HK-2 (cell line): ENCODE results near the gene PPM1H.

Experiments
- DNase-seq: peaks from one replicate; pipeline ENCODE4 v3.0.0-alpha.2; 2018; ENCODE audit not compliant: unreplicated experiment

The PPM1H gene

DNA sequence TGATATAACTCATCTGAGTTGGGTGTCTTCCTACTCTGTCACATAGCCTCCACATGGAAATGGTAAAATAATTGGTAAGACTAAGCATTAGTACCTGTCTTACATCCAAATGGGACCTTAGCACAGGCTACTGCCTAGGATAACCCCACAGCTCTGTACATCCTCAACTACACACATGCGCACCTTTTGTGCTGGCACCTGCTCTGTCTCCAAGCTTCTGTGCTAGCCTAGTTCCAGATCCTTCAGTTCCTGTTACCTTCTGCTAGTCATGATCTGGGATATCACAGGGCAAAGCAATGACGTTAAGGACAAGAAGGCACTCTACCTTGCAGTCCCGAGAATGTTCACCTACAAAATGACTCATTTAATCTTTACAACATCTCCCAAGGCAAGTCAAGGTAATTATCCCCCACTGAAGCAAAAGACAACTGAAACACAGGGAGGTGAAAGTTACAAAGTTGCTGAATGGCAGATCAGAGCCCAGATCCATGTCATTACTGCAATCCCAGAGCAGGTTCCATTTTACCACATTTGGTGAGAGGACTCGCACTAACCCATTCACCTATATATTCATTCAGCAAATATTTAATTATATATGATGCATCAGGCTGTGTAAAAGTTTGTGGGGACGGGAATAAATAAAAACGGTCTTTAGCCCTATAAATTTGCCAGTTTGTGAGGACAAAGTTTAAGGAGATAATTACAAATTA is 61.7 kb downstream of the PPM1H start:
- DNase-seq: no peak

DNA sequence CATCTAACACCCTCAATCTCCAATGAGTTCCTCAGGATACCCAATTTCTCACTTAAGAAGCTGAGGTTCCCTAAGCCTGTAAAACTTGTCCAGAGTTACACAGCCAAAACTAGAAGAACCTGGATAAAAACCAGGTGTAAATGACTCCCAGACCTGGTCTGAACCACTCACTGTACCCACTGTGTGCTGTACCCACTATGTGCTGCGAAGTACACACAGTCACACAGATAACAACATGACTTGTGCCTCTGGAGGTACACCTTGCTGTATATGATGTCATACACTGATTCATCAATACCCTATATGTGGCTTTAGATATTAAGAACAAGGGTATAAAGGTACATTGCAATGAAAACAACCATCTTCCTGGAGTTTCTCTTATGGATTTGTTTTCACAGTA is 66.1 kb downstream of the PPM1H start:
- no peak for DNase-seq

DNA sequence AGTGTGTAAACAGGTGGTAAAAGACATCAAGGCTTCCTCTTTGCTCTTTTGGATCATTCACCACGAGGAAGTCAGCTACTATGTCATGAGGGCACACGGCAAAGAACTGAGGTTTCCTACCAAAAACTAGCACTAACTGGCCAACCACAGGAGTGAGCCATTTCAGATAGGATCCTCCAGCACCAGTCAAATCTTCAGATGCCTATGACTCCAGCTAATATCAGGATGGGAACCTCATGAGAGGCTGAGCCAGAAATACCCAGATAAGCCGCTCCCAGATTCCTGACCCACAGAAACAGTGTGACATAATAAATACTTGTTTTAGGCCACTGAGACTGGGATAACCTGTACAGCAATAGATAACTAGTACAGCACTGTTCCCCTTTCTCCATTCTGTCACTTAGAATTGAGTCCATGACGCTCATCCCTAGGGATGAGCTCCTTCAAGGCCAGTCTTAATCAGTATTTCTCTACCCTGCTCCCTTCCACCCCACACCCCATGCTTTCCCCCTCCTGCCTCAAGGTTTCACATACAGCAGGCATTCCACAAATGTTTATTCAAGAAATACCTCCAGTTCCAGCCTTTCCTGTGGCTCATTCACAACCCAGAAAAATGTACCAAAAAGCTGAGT is 68.4 kb downstream of the PPM1H start:
- DNase-seq: peak; percentile 40

DNA sequence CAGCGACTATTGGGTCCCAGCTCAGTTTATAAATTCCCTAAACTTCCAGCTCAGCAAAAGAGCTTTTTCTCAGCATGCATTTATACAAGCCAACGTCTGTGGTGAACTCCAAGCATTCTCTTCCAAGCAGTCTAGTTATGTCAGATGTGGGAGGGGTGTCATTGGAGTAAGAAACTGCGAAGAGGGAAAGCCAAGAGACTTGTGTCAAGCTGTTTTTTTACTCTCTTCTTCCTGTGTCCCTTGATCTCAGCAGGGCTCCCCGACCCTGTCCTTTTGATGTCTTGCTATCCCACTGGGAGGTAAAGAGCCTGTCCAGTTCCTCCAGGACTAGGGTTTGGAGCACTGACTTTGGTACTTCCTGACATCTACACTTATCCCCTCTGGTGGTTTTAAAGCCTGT is 69.0 kb downstream of the PPM1H start:
- DNase-seq: no peak

DNA sequence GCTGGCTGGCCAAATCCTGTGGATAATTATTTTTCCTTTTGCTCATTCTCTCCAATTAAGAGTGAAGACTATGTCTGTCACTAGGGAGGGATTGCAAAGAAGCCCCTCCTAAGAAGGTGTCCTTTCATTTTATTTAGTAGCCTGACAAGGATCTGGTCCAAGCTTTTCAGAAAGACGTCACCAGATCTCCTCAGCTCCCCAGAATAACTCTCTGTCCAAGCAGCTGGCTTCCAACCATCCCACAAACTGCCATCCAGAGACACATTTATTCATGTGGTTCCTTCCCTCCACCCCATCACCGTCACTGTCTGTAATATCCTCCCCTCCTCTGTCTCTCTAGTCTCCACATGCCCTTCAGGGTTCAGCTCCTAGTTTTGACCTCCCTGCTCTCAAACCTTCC is 69.9 kb downstream of the PPM1H start:
- DNase-seq: no peak

DNA sequence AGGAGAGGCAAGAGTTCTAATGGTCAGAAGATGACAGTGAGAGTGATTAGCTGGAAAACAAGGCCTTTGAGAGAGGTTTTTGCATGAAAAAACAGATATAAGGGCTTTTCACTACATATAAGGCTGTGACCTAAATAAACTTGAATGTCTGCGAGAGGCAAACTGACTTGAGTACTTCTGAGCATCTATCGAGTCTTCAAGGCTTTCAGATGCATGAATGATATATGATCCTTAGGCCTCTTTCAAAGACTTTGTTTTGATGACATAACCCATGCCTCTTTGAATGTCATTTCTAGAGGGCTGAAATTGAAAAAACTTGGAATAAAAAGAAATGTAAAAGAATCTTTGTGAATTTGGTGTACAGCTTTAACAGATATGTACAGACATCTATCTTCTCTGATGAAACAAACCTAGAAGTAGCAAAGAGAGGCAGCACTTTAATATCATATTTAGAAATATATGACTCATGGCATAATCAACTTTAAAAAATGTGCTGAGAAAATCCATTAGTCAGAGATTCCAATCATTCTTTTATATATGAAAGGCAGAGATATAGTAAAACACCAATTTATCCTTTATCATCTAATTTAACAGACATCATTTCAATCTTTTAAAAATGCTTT is 72.6 kb downstream of the PPM1H start:
- DNase-seq: no peak

DNA sequence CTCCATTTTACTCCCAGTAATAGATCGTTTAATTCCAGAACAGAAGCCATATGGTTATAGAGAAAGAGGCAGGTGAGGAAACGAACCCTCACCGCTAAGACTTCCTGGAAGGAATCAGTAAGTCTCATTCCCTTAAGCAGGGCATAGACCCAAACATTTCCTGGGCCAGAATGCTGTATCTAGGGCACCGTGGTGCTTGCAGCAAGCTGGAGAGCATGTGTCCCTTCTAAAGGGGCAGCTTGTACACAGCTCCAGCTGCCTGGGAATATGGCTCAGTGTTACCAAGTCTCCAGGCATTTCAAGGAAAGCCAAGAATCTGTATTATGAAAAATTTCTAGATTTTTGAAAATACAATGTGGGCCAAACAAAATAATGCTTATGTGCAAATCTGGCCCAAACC is 73.4 kb downstream of the PPM1H start:
- no peak for DNase-seq

DNA sequence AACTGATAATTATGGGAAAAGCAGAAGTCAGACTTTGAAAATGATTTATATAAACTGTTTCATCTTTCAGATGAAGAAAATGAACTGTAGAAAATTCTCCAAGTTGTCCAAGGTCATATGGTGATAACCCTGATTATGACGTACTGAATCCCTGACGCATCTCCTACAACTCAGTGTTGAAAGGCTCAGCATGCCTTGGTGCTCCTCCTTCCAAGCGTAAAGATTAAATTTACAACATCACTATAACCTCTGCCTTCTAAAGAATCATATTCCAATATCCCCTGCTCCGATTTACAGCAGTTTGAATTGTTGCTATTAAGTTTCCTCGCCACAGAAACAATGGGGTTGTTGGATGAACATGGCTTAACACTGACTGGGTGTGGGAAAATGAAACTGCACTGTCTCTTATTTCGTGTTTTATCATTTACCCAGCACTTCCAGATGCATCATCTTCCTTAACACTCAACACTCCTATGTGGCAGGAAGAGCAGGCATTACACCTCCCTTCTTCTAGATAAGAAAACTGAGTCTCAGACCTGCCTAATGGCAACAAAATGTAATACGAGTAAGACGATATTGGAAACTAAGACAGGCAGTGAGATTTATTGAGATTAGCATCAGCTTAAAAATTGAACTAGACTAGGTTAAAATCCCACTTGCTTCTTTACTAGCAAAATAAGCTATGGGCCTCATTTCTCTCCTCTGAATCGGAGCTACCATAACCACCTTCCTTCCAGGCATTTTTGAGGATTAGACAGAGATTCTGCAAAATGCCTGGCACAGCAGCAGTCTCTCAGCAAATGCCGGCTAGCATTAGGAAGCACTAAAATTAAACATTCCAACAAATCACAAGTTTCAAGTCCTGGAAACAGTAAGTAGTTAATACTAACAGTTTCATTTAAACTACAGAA is 74.2 kb downstream of the PPM1H start:
- DNase-seq: no peak

DNA sequence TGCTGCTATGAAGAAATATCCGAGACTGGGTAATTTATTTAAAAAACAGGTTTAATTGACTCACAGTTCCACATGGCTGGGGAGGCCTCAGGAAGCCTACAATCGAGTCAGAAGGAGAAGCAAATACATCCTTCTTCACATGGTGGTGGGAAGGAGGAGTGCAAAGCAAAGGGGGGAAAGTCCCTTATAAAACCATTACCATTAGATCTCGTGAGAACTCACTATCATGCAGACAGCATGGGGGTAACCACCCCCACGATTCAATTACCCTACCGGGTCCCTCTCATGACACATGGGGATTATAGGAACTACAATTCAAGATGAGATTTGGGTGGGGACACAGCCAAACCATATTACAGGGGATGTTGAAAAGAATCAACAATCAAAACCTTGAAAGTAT is 74.9 kb downstream of the PPM1H start:
- DNase-seq: no peak

DNA sequence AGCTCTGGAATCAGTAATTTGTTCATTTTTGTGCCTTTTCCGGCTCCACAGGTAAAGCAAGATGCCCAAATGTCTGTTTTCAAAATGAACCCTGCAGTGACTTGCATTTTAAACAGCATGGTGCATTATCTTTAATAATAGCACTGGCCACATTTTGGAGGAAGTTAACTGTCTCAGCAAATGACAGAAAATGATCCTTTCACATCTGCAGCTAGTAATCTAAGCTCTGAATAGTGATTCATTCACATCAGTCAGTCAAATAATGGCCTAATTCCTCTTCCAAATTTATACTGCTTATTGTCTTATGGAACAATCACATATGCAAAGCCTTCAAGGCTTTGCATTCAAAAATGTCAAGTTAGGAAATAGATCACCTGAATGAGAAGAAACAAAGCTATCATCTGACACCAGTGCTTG is 75.6 kb downstream of the PPM1H start:
- DNase-seq: no peak

DNA sequence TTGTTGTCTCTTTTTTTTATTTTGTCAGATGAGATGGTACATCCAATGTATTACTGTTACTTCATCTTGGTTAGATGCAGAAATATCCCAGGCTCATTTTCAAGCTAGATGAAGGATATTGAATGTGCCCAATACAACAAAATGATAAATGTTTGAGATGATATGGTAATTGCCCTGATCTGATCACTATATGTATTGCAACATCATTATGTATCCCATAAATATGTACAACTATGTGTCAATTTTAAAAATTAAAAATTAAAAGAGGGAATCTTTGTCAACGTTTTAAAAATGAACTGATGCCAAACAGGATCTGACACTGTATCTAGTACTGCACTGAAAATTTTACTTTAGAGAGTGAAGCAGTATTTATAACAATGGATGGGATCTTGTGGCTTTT is 78.5 kb downstream of the PPM1H start:
- no peak for DNase-seq

DNA sequence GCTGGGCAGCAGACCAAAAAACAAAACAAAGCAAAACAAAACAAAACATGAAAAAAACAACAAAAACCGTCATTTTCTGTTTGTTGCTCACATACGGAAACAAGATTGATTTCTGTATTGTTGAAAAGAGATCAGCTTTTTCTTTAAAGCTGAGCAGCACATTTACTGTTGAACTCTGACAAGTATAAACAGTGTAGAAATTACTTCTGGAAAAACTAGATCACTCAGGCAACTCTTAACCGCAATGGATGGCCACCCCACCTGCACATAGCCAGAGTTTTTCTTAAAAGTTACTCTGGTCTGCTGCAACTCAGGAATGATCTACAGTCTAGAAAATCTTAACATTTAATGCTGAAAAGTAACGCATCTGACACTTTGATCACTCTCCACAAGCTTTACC is 80.9 kb downstream of the PPM1H start:
- DNase-seq: no peak

DNA sequence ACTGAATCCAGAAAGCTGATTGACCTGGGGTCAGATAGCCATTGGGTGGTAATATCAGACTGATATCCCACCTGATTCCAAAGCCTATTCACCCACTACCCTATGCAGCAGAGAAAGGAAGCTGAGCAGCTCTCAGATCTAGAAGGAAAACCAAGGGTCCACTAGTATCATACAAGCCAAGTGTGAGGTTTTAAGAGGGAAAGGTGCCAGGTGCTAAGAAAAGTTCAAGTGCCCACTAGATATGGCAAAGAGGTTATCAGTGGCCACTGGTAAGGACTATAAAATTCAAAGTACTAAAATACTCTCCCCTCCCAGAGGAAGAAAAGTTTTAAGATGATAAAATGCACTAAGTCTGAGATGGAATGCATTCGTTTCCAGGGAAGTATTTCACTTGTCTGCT is 85.6 kb downstream of the PPM1H start:
- DNase-seq: no peak

DNA sequence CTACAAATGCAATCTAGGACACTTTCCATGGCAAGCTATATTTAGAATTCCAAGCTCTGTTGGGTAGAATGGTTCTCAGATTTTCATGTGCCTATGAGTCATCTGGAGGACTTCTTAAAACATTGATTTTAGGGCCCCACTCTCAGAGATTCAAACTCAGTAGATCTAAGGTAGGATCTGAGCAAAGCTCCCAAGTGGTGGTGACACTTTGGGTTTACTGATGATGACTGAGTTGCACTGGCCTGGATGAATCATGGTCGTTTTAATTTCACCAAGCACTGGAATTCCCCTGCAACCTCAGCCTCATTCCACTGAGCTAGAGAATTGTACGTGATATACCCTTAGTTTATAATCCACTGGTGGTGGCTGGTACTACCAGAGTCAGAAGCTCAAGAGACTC is 86.5 kb downstream of the PPM1H start:
- peak; percentile 74 for DNase-seq

DNA sequence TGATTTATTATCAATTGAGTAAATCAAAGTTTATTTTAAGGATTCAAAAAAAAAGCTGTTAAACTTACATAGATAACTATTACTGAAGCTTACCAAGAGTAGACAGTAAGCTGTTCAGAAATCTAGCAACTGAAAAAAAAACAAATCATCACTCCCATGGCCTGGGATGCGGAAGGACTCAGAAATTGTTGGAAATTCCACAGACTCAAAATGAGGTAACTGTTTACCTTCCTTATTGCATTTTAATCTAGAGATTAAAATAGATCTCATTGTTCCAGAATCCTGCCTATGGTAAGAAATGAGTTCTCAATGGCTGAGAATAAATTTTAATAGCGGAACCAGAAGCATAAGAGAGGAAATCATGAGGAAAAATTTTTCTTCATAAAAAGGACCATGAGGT is 87.2 kb downstream of the PPM1H start:
- no peak for DNase-seq

DNA sequence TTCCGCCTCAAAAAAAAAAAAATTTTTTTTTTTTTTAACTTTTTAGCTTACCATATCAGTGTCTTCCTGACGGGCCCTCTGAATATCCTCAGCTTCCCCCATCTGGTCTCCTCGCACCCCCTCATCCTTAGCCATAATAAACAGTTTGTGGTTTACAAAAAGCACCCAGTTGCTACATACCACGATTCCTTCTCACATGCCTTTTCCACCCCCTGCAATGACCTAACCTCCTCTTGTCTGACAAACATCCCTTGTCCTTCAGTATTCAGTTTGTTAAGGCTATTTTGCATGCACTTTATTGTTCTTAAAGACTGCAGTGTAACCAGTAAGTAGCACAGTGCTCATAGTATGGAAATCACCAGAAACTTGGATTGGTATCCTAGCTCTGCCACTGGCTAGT is 88.5 kb downstream of the PPM1H start:
- DNase-seq: no peak

DNA sequence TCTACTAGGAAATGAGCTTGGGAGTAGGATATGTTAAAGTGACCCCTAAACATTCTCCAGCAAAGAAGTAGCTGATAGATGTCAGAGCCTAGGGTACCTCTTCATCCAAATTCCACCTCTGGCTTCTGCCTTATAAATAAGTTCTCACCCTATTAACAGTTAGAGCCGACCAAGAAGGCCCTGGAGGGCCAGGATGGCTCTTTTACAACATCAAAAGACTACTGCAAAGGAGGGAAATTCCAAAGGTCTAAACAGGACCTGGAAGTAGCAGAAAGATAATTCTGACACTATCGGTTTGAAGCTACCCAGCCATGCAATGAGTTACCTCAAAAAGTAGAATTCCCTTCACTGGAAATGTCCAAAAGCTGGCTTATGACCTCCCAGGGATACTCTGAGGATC is 90.0 kb downstream of the PPM1H start:
- DNase-seq: no peak

DNA sequence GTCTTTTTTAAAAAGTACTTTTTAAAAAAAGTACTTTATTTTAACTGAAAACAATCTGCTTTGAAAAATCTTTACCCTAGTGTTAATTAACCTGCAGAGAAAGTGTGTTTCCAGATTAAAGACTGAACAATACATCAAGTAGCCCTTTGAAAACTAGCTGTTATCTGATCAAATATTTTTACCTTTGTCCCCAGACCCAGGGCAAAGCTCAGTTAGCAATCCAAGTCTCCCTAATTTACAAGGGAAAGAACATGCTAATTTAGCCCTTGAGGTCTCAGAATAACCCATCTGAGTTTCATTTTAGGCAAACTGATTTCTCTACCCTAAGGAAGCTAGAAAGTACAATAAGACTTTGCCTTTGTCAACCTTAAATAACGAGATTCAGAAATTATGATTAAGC is 91.2 kb downstream of the PPM1H start:
- no peak for DNase-seq

DNA sequence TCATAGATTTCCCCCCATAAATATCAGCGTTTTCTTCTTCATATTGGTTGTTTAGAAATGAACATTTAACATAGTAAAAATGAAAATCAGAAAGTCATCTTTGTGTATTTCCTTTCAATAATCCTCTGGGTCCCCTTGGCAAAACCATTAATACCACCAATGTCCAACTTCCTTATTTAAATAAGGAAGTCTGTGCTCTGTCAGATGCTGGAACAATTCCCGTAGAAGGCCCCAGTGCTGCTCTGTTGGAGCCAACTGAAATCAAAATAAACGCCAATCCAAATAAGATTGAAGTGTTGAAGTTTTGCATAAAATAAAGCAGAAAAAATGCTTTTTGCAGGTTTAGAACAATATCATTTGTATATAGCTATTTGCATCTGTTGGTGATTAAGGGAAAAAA is 93.1 kb downstream of the PPM1H start:
- DNase-seq: no peak

DNA sequence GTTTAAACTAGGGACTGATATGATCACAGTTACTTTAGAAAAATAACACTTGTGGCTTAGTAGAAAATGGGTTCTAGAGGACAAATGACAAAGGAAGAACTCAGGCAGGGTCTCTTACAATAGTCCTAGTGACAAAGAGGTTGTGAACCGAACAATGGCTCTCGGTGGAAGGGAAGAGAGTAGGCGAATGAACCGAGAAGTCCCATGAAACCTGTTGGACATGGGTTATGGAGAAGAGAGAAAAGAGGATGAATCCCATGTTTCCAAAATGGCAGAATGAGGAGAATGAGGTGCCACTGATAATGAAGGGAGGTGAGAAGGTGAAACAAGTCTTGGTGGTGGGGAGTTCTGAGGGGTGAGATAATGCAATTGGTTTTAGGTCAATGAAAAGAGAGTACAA is 94.1 kb downstream of the PPM1H start:
- DNase-seq: no peak

DNA sequence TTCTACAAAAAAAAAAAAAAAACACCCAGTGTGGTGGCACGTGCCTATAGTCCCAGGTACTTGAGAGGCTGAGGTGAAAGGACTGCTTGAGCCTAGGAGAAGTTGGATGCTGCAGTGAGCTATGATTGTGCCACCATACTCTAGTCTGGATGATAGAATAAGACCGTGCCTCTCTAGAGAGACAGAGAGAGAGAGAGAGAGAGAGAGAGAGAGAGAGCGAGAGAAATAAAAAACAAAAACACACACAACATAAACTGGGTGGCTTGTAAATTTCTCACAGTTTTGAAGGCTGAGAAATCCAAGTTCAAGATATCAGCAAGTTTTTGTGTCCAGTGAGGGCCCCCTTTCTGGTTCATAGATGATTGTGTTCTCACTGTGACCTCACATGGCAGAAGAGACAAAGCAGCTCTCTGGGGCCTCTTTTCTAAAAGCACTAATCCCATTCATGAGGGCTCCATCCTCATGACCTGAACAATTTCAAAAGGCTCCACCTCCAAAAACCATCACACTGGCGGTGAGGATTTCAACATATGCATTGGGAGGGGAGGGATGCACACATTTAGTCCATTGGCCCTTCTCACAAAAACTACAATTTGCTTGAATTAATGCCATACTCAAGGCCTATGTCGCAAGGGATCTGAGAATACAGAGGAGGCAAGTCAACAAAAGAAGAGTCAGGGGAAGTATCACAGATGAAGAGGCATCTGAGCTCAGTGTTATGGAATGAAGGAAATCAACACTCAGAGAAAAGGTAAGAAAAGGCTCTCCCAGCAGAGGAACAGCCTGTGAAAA is 94.9 kb downstream of the PPM1H start:
- DNase-seq: no peak
